NCI-H1417 treated with DMSO at 0.1 percent for 48 hours (cell line): ENCODE results near the gene AP5M1.
"Not testable (repeated sequence)": the region's sequence is repeated elsewhere in the genome, so short reads cannot be mapped to it uniquely, and the experiment has no call there.

Experiments used
- DNase-seq: peaks from one replicate; lab custom pipeline; 2025; lab: John Stamatoyannopoulos, UW

The AP5M1 gene

DNA sequence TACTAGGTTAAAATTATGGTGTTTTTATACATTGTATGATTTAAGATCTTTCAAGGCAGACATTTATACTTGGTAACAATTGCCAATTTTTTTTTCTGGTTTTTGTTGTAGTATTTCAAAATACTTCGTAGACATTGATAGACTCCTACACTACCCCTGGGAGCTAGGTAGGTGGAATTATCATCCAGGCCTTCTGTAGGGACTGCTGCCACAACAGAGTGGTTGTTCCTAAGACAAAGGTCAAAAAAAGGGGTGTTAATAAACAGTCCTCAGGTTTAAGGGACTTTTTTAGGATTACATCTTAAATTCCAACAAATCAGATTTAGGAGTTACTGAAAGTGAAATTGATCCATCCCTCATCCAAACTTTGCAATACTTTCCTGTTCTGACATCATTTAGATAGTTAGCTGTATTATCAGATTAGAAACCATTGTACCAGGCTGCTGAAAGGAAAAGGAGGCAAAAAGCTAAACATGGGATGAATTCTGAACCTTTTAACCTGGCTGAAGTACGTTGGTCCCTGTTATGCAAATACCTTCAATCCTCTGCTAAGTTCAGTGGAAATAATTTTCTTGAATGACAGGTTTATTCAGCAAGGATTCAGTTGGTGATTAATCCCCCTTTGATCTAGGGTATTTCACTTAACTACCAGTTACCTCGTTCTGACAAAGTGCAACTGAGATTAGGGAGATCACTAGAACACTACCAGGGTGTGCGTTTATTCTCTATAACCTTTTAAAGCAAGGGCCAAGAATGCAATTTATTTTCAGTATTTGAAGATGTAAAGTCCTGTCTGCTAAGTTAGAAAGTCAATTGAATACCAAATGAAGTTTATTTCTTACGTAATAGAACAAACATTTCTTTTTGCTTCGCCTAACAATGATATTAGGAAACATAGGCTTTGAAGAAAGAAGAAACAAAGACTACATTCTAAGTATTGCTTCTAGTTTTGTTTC is 23.2 kb downstream of the AP5M1 start:
- no peak for DNase-seq

DNA sequence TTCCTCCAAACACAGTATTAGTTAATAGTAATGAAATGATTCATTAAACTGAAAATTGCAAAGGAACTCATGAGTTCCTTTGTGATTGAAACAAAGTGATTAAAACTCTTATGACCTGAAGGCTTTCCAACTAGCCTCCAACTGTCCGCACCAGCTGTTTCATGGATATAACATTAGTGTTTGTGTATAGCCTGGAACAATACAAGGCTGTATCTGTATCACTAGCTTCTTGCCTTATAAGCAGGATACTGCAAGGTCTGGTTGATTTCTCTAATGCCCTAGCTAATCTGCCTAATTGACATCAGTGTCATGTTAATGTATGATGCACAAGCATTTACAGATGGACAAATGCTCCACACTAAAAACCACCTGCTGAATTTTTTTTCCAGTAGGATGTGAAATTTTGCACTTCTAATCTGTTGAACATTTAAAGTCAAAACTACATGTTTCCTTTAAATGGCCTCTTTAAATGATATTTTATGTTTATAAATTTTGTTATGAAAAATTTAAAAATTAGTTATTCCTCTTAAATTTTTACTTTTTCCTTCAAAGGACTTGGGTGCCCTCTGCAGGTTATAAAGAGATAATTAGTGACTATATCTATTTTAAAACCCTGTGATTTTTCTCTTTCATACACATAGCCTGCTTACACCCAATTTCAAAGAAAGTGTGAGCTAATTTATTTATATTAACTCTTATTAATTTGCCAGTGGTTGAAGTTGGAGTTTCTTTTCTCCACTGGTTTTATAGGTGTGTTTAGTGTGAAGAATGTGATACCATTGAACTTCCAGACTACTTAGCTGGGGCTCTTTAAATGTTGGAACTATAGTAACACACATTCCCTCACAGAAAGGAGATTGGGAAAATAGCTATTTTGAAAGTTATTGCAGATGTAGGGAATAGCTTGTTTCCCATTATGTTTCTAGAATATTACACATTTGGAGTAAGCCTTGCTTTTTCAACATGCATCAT is 25.4 kb downstream of the AP5M1 start:
- no peak for DNase-seq

DNA sequence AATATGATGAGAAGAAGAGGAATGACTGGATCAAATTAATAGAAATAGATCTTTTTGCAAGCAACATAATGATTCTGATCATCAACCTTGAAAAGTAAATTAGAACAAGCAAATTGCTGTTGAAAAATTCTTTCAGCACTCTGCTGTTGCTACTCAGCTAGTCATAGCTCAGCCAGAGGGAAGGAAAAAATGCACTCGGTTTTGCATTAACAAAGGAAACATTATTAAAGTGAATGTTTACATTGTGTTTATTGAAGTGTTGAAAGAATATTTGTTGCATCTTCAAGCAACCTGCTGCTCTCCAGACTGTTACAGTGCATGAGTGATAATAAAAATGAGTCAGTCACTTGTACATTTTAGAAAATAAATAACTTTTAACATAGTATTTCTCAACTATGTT is 26.5 kb downstream of the AP5M1 start:
- DNase-seq, result no peak

DNA sequence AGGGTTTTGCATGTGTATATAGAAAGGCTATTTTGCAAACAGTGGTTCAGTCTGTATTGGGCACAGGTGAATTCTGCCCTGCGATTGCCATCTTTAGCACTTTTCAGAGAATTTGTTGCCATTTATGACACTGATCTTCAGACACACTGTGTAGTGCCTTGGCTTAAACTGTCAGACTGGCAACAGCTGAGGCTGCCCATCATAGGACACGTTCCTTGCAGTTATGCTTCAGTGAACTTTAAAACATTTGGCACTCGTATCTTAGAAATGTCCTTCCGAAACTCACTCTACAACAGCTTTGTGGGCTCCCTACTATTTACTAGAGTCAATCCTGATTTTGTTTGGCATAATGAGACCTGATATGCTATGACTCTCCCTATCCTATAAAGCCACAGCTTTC is 29.1 kb downstream of the AP5M1 start:
- no peak for DNase-seq

DNA sequence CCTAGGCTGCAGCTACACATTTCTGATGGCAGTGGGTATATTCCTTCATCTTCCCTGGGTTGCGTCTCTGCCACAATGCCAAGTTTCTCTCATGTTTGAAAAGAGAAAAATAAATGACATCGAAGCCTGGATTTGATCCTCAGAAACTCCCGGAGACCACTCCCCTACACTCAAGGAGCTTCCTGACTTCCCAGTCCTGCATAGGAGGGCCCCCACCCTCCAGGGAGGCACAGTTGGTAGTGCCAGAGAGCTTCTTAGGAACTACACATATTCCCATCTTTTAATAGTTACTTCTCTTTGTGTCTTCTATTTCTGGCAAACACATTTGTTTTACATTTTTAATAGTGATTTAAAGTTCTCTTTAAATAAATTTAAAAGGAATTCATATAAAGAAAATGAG is 30.7 kb downstream of the AP5M1 start:
- DNase-seq, result no peak

DNA sequence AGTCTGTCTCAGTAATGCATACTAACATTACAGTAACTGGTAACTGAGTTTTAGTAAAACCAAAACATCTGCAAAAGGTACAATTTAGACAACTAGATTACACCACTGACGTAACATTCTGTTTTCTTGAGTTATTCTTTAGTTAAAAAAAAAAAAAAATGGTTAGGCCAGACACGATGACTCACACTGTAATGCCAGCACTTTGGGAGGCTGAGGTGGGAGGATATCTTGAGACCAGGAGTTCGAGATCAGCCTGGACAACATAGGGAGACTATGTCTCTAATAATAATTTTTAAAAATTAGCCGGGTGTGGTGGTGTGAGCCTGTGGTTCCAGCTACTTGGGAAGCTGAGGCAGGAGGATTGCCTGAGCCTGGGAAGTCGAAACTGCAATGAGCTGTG is 34.1 kb downstream of the AP5M1 start:
- no peak for DNase-seq

DNA sequence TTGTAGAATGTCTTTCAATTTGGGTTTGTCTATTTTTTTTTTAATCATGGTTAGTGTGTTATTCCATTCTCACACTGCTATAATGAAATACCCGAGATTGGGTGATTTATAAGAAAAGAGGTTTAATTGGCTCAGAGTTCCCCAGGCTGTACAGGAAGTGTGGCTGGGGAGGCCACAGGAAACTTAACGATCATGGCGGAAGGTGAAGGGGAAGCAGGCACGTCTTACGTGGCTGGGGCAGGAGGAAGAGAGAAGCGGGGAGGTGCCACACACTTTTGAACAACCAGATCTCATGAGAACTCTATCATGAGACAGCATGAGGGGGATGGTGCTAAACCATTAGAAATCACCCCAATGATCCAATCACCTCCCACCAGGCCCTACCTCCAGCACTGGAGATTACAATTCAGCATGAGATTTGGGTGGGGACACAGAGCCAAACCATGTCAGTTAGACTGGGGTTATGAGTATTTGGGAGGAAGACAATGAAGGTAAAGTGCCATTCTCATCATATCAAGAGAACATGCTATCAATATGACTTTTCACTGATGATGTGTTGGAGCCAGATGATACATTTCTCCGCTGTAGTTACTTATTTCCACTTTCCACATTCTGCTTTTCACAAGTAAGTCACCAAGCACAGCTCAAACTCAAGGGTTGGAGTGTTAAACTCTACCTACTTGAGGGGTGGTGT is 45.8 kb downstream of the AP5M1 start:
- DNase-seq, result no peak

DNA sequence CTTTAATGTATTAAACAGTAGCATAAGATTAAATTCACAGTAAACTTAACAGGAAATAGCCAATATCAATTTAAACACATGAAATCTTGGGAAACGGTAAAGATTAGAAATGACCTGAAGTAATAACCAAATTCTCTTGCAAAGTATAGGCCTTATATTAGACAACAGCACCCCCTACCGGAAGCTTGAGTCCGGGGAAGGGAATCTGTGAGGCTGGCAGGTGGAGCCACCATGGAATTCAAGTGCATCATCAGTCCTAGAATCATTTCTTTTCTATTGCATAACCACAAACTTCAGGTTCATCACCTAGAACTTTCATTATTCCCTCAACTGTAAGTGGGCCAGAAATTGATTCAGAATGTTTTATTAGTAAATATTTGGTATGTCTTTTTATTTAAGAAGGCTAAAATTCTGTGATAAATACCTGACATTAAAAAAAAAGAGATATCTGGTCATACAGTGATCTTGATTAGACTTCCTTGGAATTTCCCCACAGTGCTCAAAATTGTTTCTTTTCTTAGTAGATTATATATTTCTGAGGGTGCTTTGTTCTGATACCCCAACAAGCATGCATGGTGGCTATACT is 48.6 kb downstream of the AP5M1 start:
- peak; percentile 85 for DNase-seq

DNA sequence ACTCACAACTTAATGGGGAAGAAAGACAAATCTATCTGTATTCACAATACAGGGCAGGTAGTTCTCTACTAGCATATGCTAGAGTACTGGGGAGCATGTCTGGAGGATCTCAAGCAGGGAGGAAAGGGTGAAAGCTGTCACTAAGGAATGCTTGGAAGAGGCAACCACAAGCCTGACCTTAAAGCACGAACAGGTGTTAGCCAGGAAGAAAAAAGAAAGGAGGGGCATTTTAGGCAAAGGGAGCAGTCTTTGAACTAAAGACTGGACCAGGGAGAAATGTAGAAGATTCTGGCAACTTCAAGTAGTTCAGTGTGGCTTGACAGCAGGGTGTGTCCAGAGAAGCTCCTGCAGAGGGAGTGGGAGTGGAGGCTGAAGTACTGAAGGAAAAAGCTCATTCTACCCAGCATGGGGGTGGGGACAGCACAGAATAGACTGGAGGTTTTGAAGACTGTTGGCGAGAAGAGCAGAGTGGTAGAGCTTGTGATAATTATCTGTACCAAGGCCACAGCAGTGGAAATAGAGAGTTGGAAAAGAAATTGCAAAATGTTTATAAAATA is 50.9 kb downstream of the AP5M1 start:
- DNase-seq, result no peak

DNA sequence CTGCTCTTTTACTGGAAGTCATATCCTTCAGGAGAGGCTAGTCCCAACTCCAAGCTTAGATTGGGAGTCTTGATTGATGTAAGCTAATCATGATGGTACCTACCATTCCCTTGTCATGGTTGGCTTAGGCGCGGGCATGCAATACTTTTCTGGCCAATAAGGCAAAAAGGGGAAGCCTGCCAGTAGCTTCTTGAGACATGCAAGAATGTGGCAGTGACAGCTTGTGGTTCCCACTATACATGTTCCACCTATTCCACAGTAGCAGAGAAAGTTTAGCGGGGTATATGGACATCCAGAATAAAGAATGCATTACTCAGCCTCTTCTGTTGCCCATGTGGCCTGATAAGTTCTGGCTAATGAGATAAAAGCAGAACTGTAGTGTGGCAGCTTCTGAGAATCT is 55.0 kb downstream of the AP5M1 start:
- DNase-seq, result no peak

DNA sequence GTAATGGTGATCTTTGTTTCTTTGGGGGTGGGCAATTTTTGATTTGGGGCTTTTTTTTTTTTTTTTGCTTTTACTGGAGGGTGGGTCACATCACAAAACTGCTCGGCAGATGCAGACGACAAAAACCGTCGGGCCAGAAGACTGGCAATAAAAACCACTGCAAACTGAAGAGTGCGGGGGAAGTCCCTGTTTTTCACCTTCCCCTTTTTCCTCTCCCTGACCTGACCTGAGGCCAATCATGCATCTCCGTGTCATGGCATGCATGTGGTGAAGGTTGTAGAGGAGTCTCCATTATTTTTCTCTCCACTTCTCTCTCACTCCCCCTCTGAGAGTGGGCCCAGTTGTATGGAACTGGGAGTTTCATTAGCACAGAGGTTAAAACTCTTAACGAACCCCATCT is 57.5 kb downstream of the AP5M1 start:
- DNase-seq, result no peak

DNA sequence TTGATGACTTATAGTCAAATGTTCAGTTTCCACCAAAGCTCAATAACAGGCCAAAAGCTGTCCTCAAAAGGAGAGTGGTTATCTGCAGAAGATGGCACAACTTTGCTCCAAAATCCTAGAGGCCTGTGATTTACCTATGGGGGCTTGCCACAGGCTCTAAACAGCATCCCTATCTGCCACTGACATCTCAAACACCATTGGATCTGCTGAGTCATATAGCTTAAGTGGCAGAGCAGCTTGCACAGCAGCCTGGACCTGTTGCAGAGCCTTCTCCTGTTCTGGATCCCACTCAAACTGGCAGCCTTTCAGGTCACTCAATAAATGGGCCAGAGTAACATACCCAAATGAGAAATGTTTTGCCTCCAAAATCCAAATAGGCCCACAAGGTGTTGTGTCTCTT is 61.1 kb downstream of the AP5M1 start:
- DNase-seq, result no peak

DNA sequence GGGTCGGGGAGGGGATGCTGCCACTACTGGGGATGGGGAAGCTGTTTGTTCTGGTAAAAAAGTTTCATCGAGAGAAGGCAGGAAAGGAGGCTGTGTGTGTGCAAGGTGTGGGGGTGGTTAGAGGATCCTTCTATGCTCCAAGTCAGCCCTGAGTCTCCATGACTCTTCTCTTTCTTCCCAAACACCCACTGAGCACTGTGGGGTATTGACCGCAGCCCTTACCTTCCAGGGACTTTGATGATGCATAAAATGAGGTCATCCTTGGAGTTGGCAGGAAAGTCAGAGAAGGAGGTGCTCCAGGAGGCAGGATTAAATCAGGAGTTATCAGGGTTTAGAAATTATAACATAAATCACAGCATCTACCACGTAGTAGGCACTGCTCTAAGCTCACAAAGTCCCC is 63.7 kb downstream of the AP5M1 start:
- not testable (repeated sequence) for DNase-seq

DNA sequence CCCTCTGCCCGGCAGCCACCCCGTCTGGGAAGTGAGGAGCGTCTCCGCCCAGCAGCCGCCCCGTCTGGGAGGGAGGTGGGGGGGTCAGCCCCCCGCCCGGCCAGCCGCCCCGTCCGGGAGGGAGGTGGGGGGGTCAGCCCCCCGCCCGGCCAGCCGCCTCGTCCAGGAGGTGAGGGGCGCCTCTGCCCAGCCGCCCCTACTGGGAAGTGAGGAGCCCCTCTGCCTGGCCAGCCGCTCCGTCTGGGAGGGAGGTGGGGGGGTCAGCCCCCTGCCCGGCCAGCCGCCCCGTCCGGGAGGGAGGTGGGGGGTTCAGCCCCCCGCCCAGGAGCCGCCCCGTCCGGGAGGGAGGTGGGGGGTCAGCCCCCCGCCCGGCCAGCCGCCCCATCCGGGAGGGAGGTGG is 65.0 kb downstream of the AP5M1 start:
- DNase-seq, result not testable (repeated sequence)

DNA sequence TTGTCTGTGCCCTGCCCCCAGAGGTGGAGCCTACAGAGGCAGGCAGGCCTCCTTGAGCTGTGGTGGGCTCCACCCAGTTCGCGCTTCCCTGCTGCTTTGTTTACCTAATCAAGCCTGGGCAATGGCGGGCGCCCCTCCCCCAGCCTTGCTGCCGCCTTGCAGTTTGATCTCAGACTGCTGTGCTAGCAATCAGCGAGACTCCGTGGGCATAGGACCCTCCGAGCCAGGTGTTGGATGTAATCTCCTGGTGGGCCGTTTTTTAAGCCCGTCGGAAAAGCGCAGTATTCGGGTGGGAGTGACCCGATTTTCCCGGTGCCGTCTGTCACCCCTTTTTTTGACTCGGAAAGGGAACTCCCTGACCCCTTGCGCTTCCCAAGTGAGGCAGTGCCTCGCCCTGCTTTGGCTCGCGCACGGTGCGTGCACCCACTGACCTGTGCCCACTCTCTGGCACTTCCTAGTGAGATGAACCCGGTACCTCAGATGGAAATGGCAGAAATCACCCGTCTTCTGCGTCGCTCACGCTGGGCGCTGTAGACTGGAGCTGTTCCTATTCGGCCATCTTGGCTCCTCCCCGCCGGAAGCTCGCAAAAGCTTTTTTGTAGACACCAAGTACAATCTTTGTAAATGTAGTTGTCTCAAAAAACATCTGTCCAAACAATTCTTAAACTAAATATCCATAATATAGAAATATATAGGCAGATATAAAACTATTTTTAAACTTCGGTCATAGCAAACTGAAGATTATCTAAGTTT is 75.0 kb downstream of the AP5M1 start:
- DNase-seq, result not testable (repeated sequence)

DNA sequence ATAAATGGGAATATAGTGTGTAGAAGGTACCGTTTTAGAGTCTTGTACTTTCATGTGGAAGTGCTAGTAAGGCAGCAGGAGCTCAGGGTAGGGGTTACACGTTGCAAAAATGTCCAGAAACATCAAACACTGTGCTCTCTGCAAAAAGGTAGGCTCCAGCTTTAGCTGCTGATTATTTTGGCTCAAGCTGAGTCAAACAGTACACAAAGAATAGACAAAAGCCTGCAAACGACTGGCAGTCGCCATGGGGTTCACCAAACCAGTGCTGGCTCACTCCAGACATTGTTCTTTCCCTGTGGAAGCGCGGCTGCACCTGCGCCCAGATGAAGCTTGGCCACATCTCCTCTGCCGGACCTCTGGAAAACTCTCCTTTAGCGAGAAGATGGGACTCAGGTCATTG is 76.3 kb downstream of the AP5M1 start:
- no peak for DNase-seq

DNA sequence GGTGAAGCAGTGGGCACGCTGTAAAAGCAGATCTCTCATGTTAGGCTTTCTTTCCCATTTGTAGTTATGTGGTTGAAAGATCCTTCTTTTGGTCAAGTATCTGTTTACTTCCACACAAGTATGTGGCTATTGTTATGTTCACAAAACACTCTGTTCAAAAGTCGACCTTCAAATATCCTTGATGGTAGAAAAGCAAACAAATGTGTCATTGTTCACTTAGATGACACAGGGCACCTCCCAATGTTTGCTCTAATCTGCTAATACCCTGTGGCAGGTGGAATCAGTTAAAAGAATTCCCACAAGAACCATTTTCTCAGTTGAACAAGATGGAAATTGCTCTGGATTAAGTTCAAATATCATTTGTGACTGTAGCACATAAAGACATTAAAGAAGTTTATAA is 78.0 kb downstream of the AP5M1 start:
- DNase-seq, result no peak
